IMR-90 (cell line): ENCODE measurements around the gene SIX2. TPM values are rescaled to one million over a fixed set of nuclear protein-coding genes. Genes with fewer than 3 reads are reported as not detected.
A peak's percentile ranks its signal among the peaks of the same experiment; 100 is the strongest.

Experiments
- ATAC-seq: fragments of 200-7000 bp; cut with Tn5 transposase; 2 replicates; pipeline ENCODE4 v1.9.1; 2020; ENCODE audit warnings: low read depth, mild to moderate bottlenecking, moderate library complexity
- BruUV-seq: library from RNA; stranded (reverse); fragments of 400-500 nt; replicated peaks from 2 replicates; lab custom pipeline; 2021; lab: Mats Ljungman, UMichigan
- CTCF ChIA-PET: fragments of 300-600 bp; formaldehyde crosslinking; extraction: SDS; loops from one replicate; lab custom pipeline; 2021; ENCODE audit warnings: antibody characterized with exemption; lab: Yijun Ruan, JAX
- POLR2A ChIA-PET: fragments of 300-600 bp; sonication (Branson Sonifier 250); formaldehyde crosslinking; loops from one replicate; lab custom pipeline; 2022; ENCODE audit warnings: antibody characterized with exemption; ENCODE audit not compliant: unreplicated experiment; lab: Charles Lee
- DNase-seq: peaks from one replicate; pipeline ENCODE4 v3.0.0; 2013
- H2AFZ ChIP-seq: replicated peaks from 2 replicates; pipeline ENCODE3; 2013; ENCODE audit warnings: low read length, mild to moderate bottlenecking; ENCODE audit not compliant: poor library complexity
- H2AK5ac ChIP-seq: 2 replicates; pipeline ENCODE4 v1.6.1; 2013; ENCODE audit warnings: low read depth, low read length, inconsistent platforms
- H2AK9ac ChIP-seq: replicated peaks from 2 replicates; pipeline ENCODE3; 2013; ENCODE audit warnings: mild to moderate bottlenecking, low read depth, low read length, moderate library complexity; ENCODE audit not compliant: poor library complexity
- H2BK120ac ChIP-seq: 2 replicates; pipeline ENCODE4 v1.6.1; 2013; ENCODE audit warnings: low read depth, low read length, inconsistent platforms
- H2BK15ac ChIP-seq: 3 replicates; pipeline ENCODE4 v1.6.1; 2013; ENCODE audit warnings: low read depth, low read length, inconsistent platforms
- H2BK20ac ChIP-seq: 2 replicates; pipeline ENCODE4 v1.6.1; 2013; ENCODE audit warnings: low read depth, mild to moderate bottlenecking, inconsistent platforms, low read length, moderate library complexity
- H2BK5ac ChIP-seq: 2 replicates; pipeline ENCODE4 v1.6.1; 2013; ENCODE audit warnings: mild to moderate bottlenecking, low read depth, low read length, inconsistent platforms; ENCODE audit not compliant: poor library complexity, severe bottlenecking
- H3K14ac ChIP-seq: replicated peaks from 2 replicates; pipeline ENCODE4 v1.6.1; 2013; ENCODE audit warnings: low read depth, low read length, inconsistent platforms
- H3K18ac ChIP-seq: 2 replicates; pipeline ENCODE4 v1.6.1; 2013; ENCODE audit warnings: low read depth, low read length, control low read depth
- H3K23ac ChIP-seq: 2 replicates; pipeline ENCODE4 v1.6.1; 2013; ENCODE audit warnings: low read depth, low read length, inconsistent platforms
- H3K27ac ChIP-seq: 2 replicates; pipeline ENCODE4 v1.5.1; 2013; ENCODE audit warnings: mild to moderate bottlenecking, control low read depth, low read length; ENCODE audit not compliant: insufficient read depth
- H3K27me3 ChIP-seq: 2 replicates; pipeline ENCODE4 v1.6.1; 2013; ENCODE audit warnings: low read length; ENCODE audit not compliant: control insufficient read depth, insufficient read depth
- H3K36me3 ChIP-seq: 2 replicates; pipeline ENCODE4 v1.6.1; 2013; ENCODE audit warnings: low read length, mixed read lengths; ENCODE audit not compliant: control insufficient read depth, insufficient read depth
- H3K4ac ChIP-seq: 2 replicates; pipeline ENCODE4 v1.6.1; 2013; ENCODE audit warnings: low read depth, low read length, inconsistent platforms
- H3K4me1 ChIP-seq: 2 replicates; pipeline ENCODE4 v1.6.1; 2013; ENCODE audit warnings: low read length, mixed read lengths; ENCODE audit not compliant: control insufficient read depth, insufficient read depth
- H3K4me2 ChIP-seq: 2 replicates; pipeline ENCODE4 v1.6.1; 2013; ENCODE audit warnings: low read depth, mild to moderate bottlenecking, control low read depth, low read length, moderate library complexity
- H3K4me3 ChIP-seq: 2 replicates; pipeline ENCODE4 v1.5.1; 2013; ENCODE audit warnings: low read depth, mild to moderate bottlenecking, control low read depth, low read length, moderate library complexity; ENCODE audit not compliant: insufficient read depth
- H3K56ac ChIP-seq: 2 replicates; pipeline ENCODE4 v1.6.1; 2013; ENCODE audit warnings: low read length, inconsistent platforms; ENCODE audit not compliant: insufficient read depth; ENCODE audit errors: extremely low read depth
- H3K79me1 ChIP-seq, 2 experiments: 2 replicates each; pipeline ENCODE4 v1.6.1; 2013; ENCODE audit warnings: low read length in 2 of 2, inconsistent platforms in 1 of 2, low read depth in 1 of 2
- H3K9ac ChIP-seq: 2 replicates; pipeline ENCODE4 v1.6.1; 2013; ENCODE audit warnings: low read depth, low read length, control low read depth
- H3K9me1 ChIP-seq: 2 replicates; pipeline ENCODE4 v1.6.1; 2013; ENCODE audit warnings: low read length, inconsistent platforms; ENCODE audit not compliant: insufficient read depth
- H3K9me3 ChIP-seq: 2 replicates; pipeline ENCODE4 v1.6.1; 2013; ENCODE audit warnings: low read length; ENCODE audit not compliant: control insufficient read depth, insufficient read depth
- H4K20me1 ChIP-seq: 2 replicates; pipeline ENCODE4 v1.6.1; 2013; ENCODE audit warnings: low read length, inconsistent platforms; ENCODE audit not compliant: insufficient read depth
- H4K5ac ChIP-seq: 2 replicates; pipeline ENCODE4 v1.6.1; 2013; ENCODE audit warnings: mild to moderate bottlenecking, low read depth, low read length, control low read depth
- H4K8ac ChIP-seq, 2 experiments: 2 replicates each; pipeline ENCODE4 v1.6.1; 2013; ENCODE audit warnings: low read depth in 2 of 2, low read length in 2 of 2, control low read depth in 1 of 2, inconsistent platforms in 1 of 2
- H4K91ac ChIP-seq: 2 replicates; pipeline ENCODE4 v1.6.1; 2013; ENCODE audit warnings: low read depth, low read length, inconsistent platforms; ENCODE audit not compliant: insufficient read depth
- BHLHE40 ChIP-seq: fragments of 150-350 bp; IDR thresholded peaks from 2 replicates; pipeline ENCODE4 v1.6.1; 2016; ENCODE audit warnings: mild to moderate bottlenecking, low read depth, low read length
- CEBPB ChIP-seq: IDR thresholded peaks from 2 replicates; pipeline ENCODE4 v1.6.1; 2012; ENCODE audit warnings: low read depth, low read length, improper control_type of control experiment
- CHD1 ChIP-seq: IDR thresholded peaks from 2 replicates; pipeline ENCODE4 v1.6.1; 2012; ENCODE audit warnings: low read depth, low read length, improper control_type of control experiment
- CTCF ChIP-seq: conservative IDR thresholded peaks from 2 replicates; pipeline ENCODE4 v1.5.1; 2012; ENCODE audit warnings: mild to moderate bottlenecking, low read depth, low read length, improper control_type of control experiment
- FOS ChIP-seq: fragments of 150-350 bp; IDR thresholded peaks from 2 replicates; pipeline ENCODE4 v1.6.1; 2016; ENCODE audit warnings: low read depth, low read length
- MAFK ChIP-seq: IDR thresholded peaks from 2 replicates; pipeline ENCODE4 v1.6.1; 2012; ENCODE audit warnings: low read depth, low read length, improper control_type of control experiment
- MXI1 ChIP-seq: IDR thresholded peaks from 2 replicates; pipeline ENCODE4 v1.6.1; 2012; ENCODE audit warnings: low read depth, mild to moderate bottlenecking, low read length, moderate library complexity, borderline replicate concordance
- POLR2A ChIP-seq: IDR thresholded peaks from 2 replicates; pipeline ENCODE4 v1.6.1; 2012; ENCODE audit warnings: mild to moderate bottlenecking, low read depth, low read length
- RAD21 ChIP-seq: IDR thresholded peaks from 2 replicates; pipeline ENCODE4 v1.6.1; 2012; ENCODE audit warnings: low read length, improper control_type of control experiment
- RCOR1 ChIP-seq: IDR thresholded peaks from 2 replicates; pipeline ENCODE4 v1.6.1; 2012; ENCODE audit warnings: mild to moderate bottlenecking, low read length, improper control_type of control experiment; ENCODE audit not compliant: insufficient replicate concordance
- RFX5 ChIP-seq: IDR thresholded peaks from 2 replicates; pipeline ENCODE4 v1.8.0; 2012; ENCODE audit warnings: low read depth, mild to moderate bottlenecking, low read length, moderate library complexity
- WGBS, 2 experiments: methylation state at CpG; one replicate each; pipeline versions ENCODE4 v1.1.5 to v1.1.7; 2013; ENCODE audit warnings: missing lambda C conversion rate in 2 of 2; ENCODE audit not compliant: insufficient read length in 1 of 2; ENCODE audit errors: extremely low coverage in 2 of 2; 5-methylcytosine and 5-hydroxymethylcytosine counted together
- dilution Hi-C: fragments of 300-500 bp; cut with HindIII; formaldehyde crosslinking; loops from one replicate; pipeline ENCODE4 v1.14.3; 2018; ENCODE audit warnings: low sequenced_read_pairs; ENCODE audit not compliant: unreplicated experiment
- in situ Hi-C: fragments of 300-500 bp; cut with MboI; formaldehyde crosslinking; loops from 3 replicates; pipeline ENCODE4 v1.14.3; 2019; ENCODE audit warnings: low sequenced_read_pairs, inconsistent platforms, mixed read lengths
- intact Hi-C: fragments of 100-400 bp; cut with micrococcal nuclease; formaldehyde crosslinking; loops from 2 replicates; pipeline ENCODE4 v1.10.0; 2022
- polyA plus RNA-seq, 3 experiments: library from polyadenylated mRNA; depleted of rRNA; stranded (reverse); fragments of >200 nt; gene quantifications; 2 replicates each; pipeline ENCODE4 v1.2.3, GENCODE V29; 2012; ENCODE audit warnings: low replicate concordance in 1 of 3
- total RNA-seq: library from RNA; depleted of rRNA; stranded (reverse); fragments of >200 nt; gene quantifications from 2 replicates; pipeline ENCODE4 v1.2.3, GENCODE V29; 2012

Gene SIX2
- total and polyA plus RNA-seq, 2 of the 4 experiments (the other 2 are of a cell fraction), result not detected

- ChIA-PET POLR2A (no interaction called here), CTCF (no interaction called here)
- DNase-seq, result no peak
- Histone ChIP-seq H3K4me2 (no peak overlapping the region), H3K9me1 (no peaks in the 10 kb centered on the region), H4K8ac (no peak overlapping the region), H4K91ac (no peak overlapping the region), H3K56ac (no peak overlapping the region), H2AFZ (peak overlapping the region; percentile 63), H2BK20ac (no peak overlapping the region), H4K5ac (no peak overlapping the region), H3K27ac (no peak overlapping the region), H4K20me1 (no peaks in the 10 kb centered on the region), H3K4ac (no peak overlapping the region), H3K36me3 (no peaks in the 10 kb centered on the region), H3K14ac (no peak overlapping the region), H2BK5ac (no peak overlapping the region), H3K9ac (no peak overlapping the region), H2AK9ac (no peak overlapping the region), H3K4me1 (no peaks in the 10 kb centered on the region), H2BK120ac (no peak overlapping the region), H3K79me1 (no peaks in the 10 kb centered on the region), H2BK15ac (no peak overlapping the region), H3K23ac (no peak overlapping the region), H2AK5ac (no peak overlapping the region), H3K27me3 (peaks cover 46% of the 10 kb centered on the region), H3K4me3 (no peak overlapping the region), H3K9me3 (no peaks in the 10 kb centered on the region), H3K18ac (no peak overlapping the region)
- ATAC-seq, result no peak
- in situ Hi-C loops, result loop anchor here (5.0 kb wide), 1 partner anchor 601 kb away; no protein-coding TSS in a partner anchor
- no peak for TF ChIP-seq CEBPB
- TF ChIP-seq RFX5, result no peak
- TF ChIP-seq POLR2A, result no peak
- TF ChIP-seq RAD21, result no peak
- no peak for TF ChIP-seq FOS
- no peak for TF ChIP-seq BHLHE40
- TF ChIP-seq RCOR1, result no peak
- TF ChIP-seq CHD1, result no peak
- TF ChIP-seq MXI1, result no peak
- TF ChIP-seq MAFK, result no peak
- no peak for TF ChIP-seq CTCF
- dilution Hi-C loops, result no loop called here
- intact Hi-C loops, result no loop called here
- BruUV-seq, result no TSS peak
- WGBS, 2 experiments, result 42% methylated on average over 2 of the region's 24 CpGs; no CpG with 5 or more reads in 1 of the 2 experiments
These were observed 33.4 kb downstream of the SIX2 start for GRCh38 chr2:44975571-44976450.
